GM23338 (cell line): Measurements from ENCODE around the gene ACOT2. TPM values are rescaled to one million over a fixed set of nuclear protein-coding genes. Genes with fewer than 3 reads are reported as not detected.
"Not testable (repeated sequence)": the region's sequence is repeated elsewhere in the genome, so short reads cannot be mapped to it uniquely, and the experiment has no call there.

Experiments
- ATAC-seq: fragments of 200-7000 bp; cut with Tn5 transposase; 3 replicates; pipeline ENCODE4 v1.9.1; 2020
- DNase-seq: peaks from one replicate; pipeline ENCODE4 v3.0.0-alpha.2; 2015; ENCODE audit warnings: low spot score
- H2AFZ ChIP-seq: fragments of 200-600 bp; sonication (generic); 2 replicates; pipeline ENCODE4 v1.8.0; 2016; ENCODE audit warnings: antibody characterized with exemption, mild to moderate bottlenecking, moderate library complexity
- H3F3A ChIP-seq: fragments of 200-600 bp; sonication (generic); replicated peaks from 2 replicates; pipeline ENCODE4 v1.8.0; 2017; ENCODE audit warnings: antibody characterized with exemption, mixed run types, low read depth
- H3K27ac ChIP-seq: fragments of 200-600 bp; sonication (generic); 2 replicates; pipeline ENCODE4 v1.6.1; 2016; ENCODE audit warnings: low read depth
- H3K27me3 ChIP-seq: fragments of 200-600 bp; sonication (generic); 2 replicates; pipeline ENCODE4 v1.8.0; 2016; ENCODE audit warnings: mild to moderate bottlenecking, mixed run types, moderate library complexity; ENCODE audit not compliant: insufficient read depth
- H3K36me3 ChIP-seq: fragments of 200-600 bp; sonication (generic); 2 replicates; pipeline ENCODE4 v1.8.0; 2016; ENCODE audit warnings: mild to moderate bottlenecking; ENCODE audit not compliant: insufficient read depth
- H3K4me1 ChIP-seq: fragments of 200-600 bp; sonication (generic); 2 replicates; pipeline ENCODE4 v1.8.0; 2016; ENCODE audit warnings: mild to moderate bottlenecking, moderate library complexity; ENCODE audit not compliant: insufficient read depth
- H3K4me2 ChIP-seq: fragments of 200-600 bp; sonication (generic); 2 replicates; pipeline ENCODE4 v1.7.1; 2017; ENCODE audit warnings: mixed run types
- H3K4me3 ChIP-seq: fragments of 200-600 bp; sonication (generic); 2 replicates; pipeline ENCODE4 v1.6.1; 2016; ENCODE audit warnings: mixed run types
- H3K79me2 ChIP-seq: fragments of 200-600 bp; sonication (generic); replicated peaks from 2 replicates; pipeline ENCODE4 v1.8.0; 2017; ENCODE audit warnings: mild to moderate bottlenecking; ENCODE audit not compliant: insufficient read depth
- H3K9me2 ChIP-seq: fragments of 200-600 bp; sonication (generic); 2 replicates; pipeline ENCODE4 v1.8.0; 2017; ENCODE audit not compliant: insufficient read depth
- H4K20me1 ChIP-seq: fragments of 200-600 bp; sonication (generic); replicated peaks from 2 replicates; pipeline ENCODE4 v1.8.0; 2017; ENCODE audit warnings: mild to moderate bottlenecking; ENCODE audit not compliant: insufficient read depth
- H3K27ac Mint-ChIP-seq: 2 replicates; pipeline ENCODE4 v1.8.0; 2020; ENCODE audit warnings: inconsistent platforms, mild to moderate bottlenecking, moderate library complexity, mixed read lengths
- H3K27me3 Mint-ChIP-seq: 3 replicates; pipeline ENCODE4 v1.8.0; 2022; ENCODE audit warnings: low read depth, mild to moderate bottlenecking, moderate library complexity, mixed read lengths, inconsistent platforms; ENCODE audit not compliant: insufficient read depth, poor library complexity
- H3K36me3 Mint-ChIP-seq: 3 replicates; pipeline ENCODE4 v1.8.0; 2021; ENCODE audit warnings: low read depth, mild to moderate bottlenecking, inconsistent platforms, moderate library complexity, mixed read lengths
- H3K4me1 Mint-ChIP-seq: 3 replicates; pipeline ENCODE4 v1.8.0; 2020; ENCODE audit warnings: mild to moderate bottlenecking, inconsistent platforms, mixed read lengths
- H3K4me3 Mint-ChIP-seq: 3 replicates; pipeline ENCODE4 v1.8.0; 2021; ENCODE audit warnings: moderate library complexity, mild to moderate bottlenecking, inconsistent platforms, mixed read lengths
- H3K9me3 Mint-ChIP-seq: 3 replicates; pipeline ENCODE4 v1.8.0; 2020; ENCODE audit warnings: moderate library complexity, mild to moderate bottlenecking, inconsistent platforms, mixed read lengths
- CTCF ChIP-seq, 2 experiments: fragments of 200-600 bp in 1 of 2; sonication (generic) in 1 of 2; conservative IDR thresholded peaks; 2 replicates each; pipeline versions ENCODE4 v1.5.1 to v1.6.1; 2016 to 2017; ENCODE audit warnings: antibody characterized with exemption in 2 of 2, low read depth in 2 of 2, mild to moderate bottlenecking in 2 of 2, moderate library complexity in 1 of 2
- ZNF462 ChIP-seq: fragments of 250-450 bp; sonication (Bioruptor Pico); IDR thresholded peaks from 2 replicates; pipeline ENCODE4 v1.5.0; 2020; ENCODE audit warnings: mild to moderate bottlenecking, moderate library complexity
- polyA plus RNA-seq: library from polyadenylated mRNA; unstranded; fragments of >200 nt; fragmentation: Nextera tagmentation; extraction: Ambion mirVana; gene quantifications from 2 replicates; pipeline ENCODE4 v1.2.1, GENCODE V29; 2016
- total RNA-seq: library from RNA; depleted of rRNA; stranded (reverse); fragments of >200 nt; shearing (Covaris generic); gene quantifications from 2 replicates; pipeline ENCODE4 v1.2.3, GENCODE V29; 2014

The ACOT2 gene
- total and polyA plus RNA-seq, 2 experiments from 2014 or later, result 9.6 to 10.7 TPM

GRCh38 chr14:73539017-73539416, 30.0 kb upstream of the ACOT2 start:
- not testable (repeated sequence) for H3K79me2 ChIP-seq, H3K4me3 ChIP-seq, H3K4me2 ChIP-seq, H3F3A ChIP-seq, H3K36me3 Mint-ChIP-seq, H4K20me1 ChIP-seq, H3K27me3 Mint-ChIP-seq, H3K9me2 ChIP-seq, H3K27me3 ChIP-seq, H3K27ac Mint-ChIP-seq, H2AFZ ChIP-seq, H3K36me3 ChIP-seq, H3K27ac ChIP-seq, H3K9me3 Mint-ChIP-seq
- Mint-ChIP-seq H3K4me3 (0 out of 3 replicates have a peak overlapping the region, but pooled peaks have one; percentile 16), H3K4me1 (peaks cover 21% of the 10 kb centered on the region)
- peak; percentile 70 for ATAC-seq
- TF ChIP-seq CTCF (conservative IDR thresholded peaks at IDR 0.05; ENCODE audit: low read depth in 2 of 2), result peak; percentile 71 to 75
- 0 out of 2 replicates have a peak, but pooled peaks have one; percentile 8 for TF ChIP-seq ZNF462 (CRISPR knock-in tag)
- H3K4me1 ChIP-seq, result peaks cover 13% of the 10 kb centered on the region
- DNase-seq, result peak; percentile 71

- TF ChIP-seq CTCF (conservative IDR thresholded peaks at IDR 0.05; ENCODE audit: low read depth in 2 of 2), result peak in 1 of 2 experiments; percentile 56; a peak in 2 of 4 replicates
- not testable (repeated sequence) for H3K27ac Mint-ChIP-seq, H3K79me2 ChIP-seq, H3K4me1 Mint-ChIP-seq, DNase-seq, H3K27me3 ChIP-seq, H3K9me3 Mint-ChIP-seq, H3K9me2 ChIP-seq, H3K4me3 ChIP-seq, H3K4me2 ChIP-seq, H4K20me1 ChIP-seq, H3K27me3 Mint-ChIP-seq, H3K36me3 Mint-ChIP-seq, H3K4me3 Mint-ChIP-seq, H3F3A ChIP-seq, H3K36me3 ChIP-seq, H3K27ac ChIP-seq, H3K4me1 ChIP-seq
- 0 out of 2 replicates have a peak overlapping the region, but pooled peaks have one; percentile 10 for H2AFZ ChIP-seq
- peak; percentile 71 for ATAC-seq
Observed at GRCh38 chr14:73542961-73543360, 26.1 kb upstream of the ACOT2 start.

- H3K9me3 Mint-ChIP-seq, H2AFZ ChIP-seq, H3K27me3 Mint-ChIP-seq, H3K4me1 Mint-ChIP-seq, H3K79me2 ChIP-seq, H3K27ac ChIP-seq, H3K4me2 ChIP-seq, H3K27ac Mint-ChIP-seq, H4K20me1 ChIP-seq, H3K4me1 ChIP-seq, H3F3A ChIP-seq, DNase-seq, H3K27me3 ChIP-seq, ATAC-seq, H3K4me3 ChIP-seq, H3K9me2 ChIP-seq, H3K36me3 ChIP-seq, H3K4me3 Mint-ChIP-seq, H3K36me3 Mint-ChIP-seq: not testable (repeated sequence)
Observed at GRCh38 chr14:73545353-73545752, 23.7 kb upstream of the ACOT2 start.
